GM12891 (cell line): ENCODE data around the gene IL13.

Experiments used
- DNase-seq: peaks from one replicate; pipeline ENCODE4 v3.0.0; 2011; ENCODE audit warnings: low spot score; ENCODE audit not compliant: insufficient read length
- FAIRE-seq: peaks from 2 replicates; lab custom pipeline; 2011; peaks lifted over from hg19 to GRCh38; lab: Jason Lieb, UNC
- PAX5 ChIP-seq: IDR thresholded peaks from 2 replicates; pipeline ENCODE4 v1.6.1; 2011; ENCODE audit warnings: low read length, moderate library complexity, mild to moderate bottlenecking; ENCODE audit not compliant: insufficient read depth, severe bottlenecking
- POLR2A ChIP-seq: IDR thresholded peaks from 2 replicates; pipeline ENCODE4 v1.6.1; 2011; ENCODE audit warnings: low read depth, low read length, control low read depth
- POLR2AphosphoS5 ChIP-seq: IDR thresholded peaks from 2 replicates; pipeline ENCODE4 v1.6.1; 2011; ENCODE audit warnings: low read depth, low read length, control low read depth
- POU2F2 ChIP-seq: IDR thresholded peaks from 2 replicates; pipeline ENCODE4 v1.6.1; 2011; ENCODE audit warnings: low read depth, mild to moderate bottlenecking, control low read depth, low read length, moderate library complexity
- SPI1 ChIP-seq: IDR thresholded peaks from 2 replicates; pipeline ENCODE4 v1.6.1; 2011; ENCODE audit warnings: low read depth, low read length, control low read depth
- TAF1 ChIP-seq: IDR thresholded peaks from 2 replicates; pipeline ENCODE4 v1.6.1; 2011; ENCODE audit warnings: low read depth, low read length, control low read depth

The IL13 gene

GRCh38 chr5:132668706-132669454, 10.9 kb downstream of the IL13 start:
- DNase-seq = no peak
- no peak for FAIRE-seq
- TF ChIP-seq TAF1 = no peak
- no peak for TF ChIP-seq SPI1
- no peak for TF ChIP-seq POLR2AphosphoS5
- no peak for TF ChIP-seq POLR2A
- no peak for TF ChIP-seq PAX5
- no peak for TF ChIP-seq POU2F2

GRCh38 chr5:132669455-132669820, 11.5 kb downstream of the IL13 start:
- DNase-seq (no peak), FAIRE-seq (no peak)
- TF ChIP-seq PAX5 = no peak
- TF ChIP-seq POU2F2 = no peak
- no peak for TF ChIP-seq POLR2AphosphoS5
- no peak for TF ChIP-seq POLR2A

- TF ChIP-seq PAX5 = no peak
- TF ChIP-seq POU2F2 = no peak
- TF ChIP-seq TAF1 = no peak
- TF ChIP-seq SPI1 = no peak
- no peak for TF ChIP-seq POLR2A
- TF ChIP-seq POLR2AphosphoS5 = no peak
- DNase-seq (no peak), FAIRE-seq (no peak)
Observed at GRCh38 chr5:132669966-132670882, 12.3 kb downstream of the IL13 start.

GRCh38 chr5:132671000-132671399, 13.0 kb downstream of the IL13 start:
- DNase-seq (no peak), FAIRE-seq (no peak)
- TF ChIP-seq POLR2AphosphoS5 (no peak), SPI1 (no peak), PAX5 (no peak), POLR2A (no peak), TAF1 (no peak), POU2F2 (no peak)

- TF ChIP-seq POLR2AphosphoS5 (no peak), SPI1 (no peak)
- DNase-seq (no peak), FAIRE-seq (no peak)
Observed at GRCh38 chr5:132673488-132673887, 15.5 kb downstream of the IL13 start.

GRCh38 chr5:132673939-132674630, 16.1 kb downstream of the IL13 start, which contains the start of gene IL4:
Gene IL4 (plus strand): TSS chr5:132673989. CDS start chr5:132674051, 62 bp downstream.
- FAIRE-seq = peak; percentile 28

GRCh38 chr5:132674671-132675506, 16.9 kb downstream of the IL13 start:
- DNase-seq = peak; percentile 66
- peak; percentile 93 for FAIRE-seq
- TF ChIP-seq POU2F2 (peak; percentile 60; the same call in 1 of the 2 replicates), SPI1 (peak; percentile 99), PAX5 (no peak), POLR2A (no peak), TAF1 (no peak), POLR2AphosphoS5 (0 out of 2 replicates have a peak, but pooled peaks have one; percentile 25)

More at GRCh38 chr5:132673939-132674630, 16.1 kb downstream of the IL13 start, which contains the start of gene IL4:
- TF ChIP-seq PAX5 (no peak), POLR2A (no peak), SPI1 (no peak), POLR2AphosphoS5 (no peak), TAF1 (no peak), POU2F2 (no peak)
- no peak for DNase-seq

GRCh38 chr5:132675936-132676689, 18.1 kb downstream of the IL13 start:
- no peak for DNase-seq
- no peak for FAIRE-seq
- TF ChIP-seq SPI1 (no peak), POU2F2 (no peak), TAF1 (no peak), POLR2A (no peak), PAX5 (no peak), POLR2AphosphoS5 (no peak)
